Right lobe of liver (tissue), 6 donors: ENCODE measurements around the gene ZNF141. TPM values are rescaled to one million over a fixed set of nuclear protein-coding genes. Genes with fewer than 3 reads are reported as not detected.

ENCODE experiments used
- ATAC-seq, 4 donors: fragments of 200-7000 bp; cut with Tn5 transposase; one replicate each; pipeline ENCODE4 v1.9.1; 2020; ENCODE audit warnings: mild to moderate bottlenecking in 4 of 4, moderate library complexity in 4 of 4
- DNase-seq, 3 donors: peaks; one replicate each; pipeline ENCODE4 v3.0.0-alpha.2; 2020
- H3K27ac ChIP-seq, 3 donors: fragments of 200-600 bp; one replicate each; pipeline ENCODE4 v1.8.0; 2022
- H3K27me3 ChIP-seq, 2 donors: fragments of 200-600 bp; one replicate each; pipeline ENCODE4 v1.8.0; 2022
- H3K36me3 ChIP-seq, 4 donors: fragments of 200-600 bp; sonication (generic) in 1 of 4; one replicate each; pipeline versions ENCODE4 v1.5.1 to v1.8.0; 2017 to 2022; ENCODE audit warnings: control low read depth in 1 of 4
- H3K4me1 ChIP-seq, 4 donors: fragments of 200-600 bp; sonication (generic) in 1 of 4; one replicate each; pipeline versions ENCODE4 v1.5.1 to v1.8.0; 2017 to 2022; ENCODE audit warnings: control low read depth in 1 of 4
- H3K4me3 ChIP-seq, 3 donors: fragments of 200-600 bp; one replicate each; pipeline ENCODE4 v1.8.0; 2022
- H3K9me3 ChIP-seq, 4 donors: fragments of 200-600 bp; sonication (generic) in 1 of 4; one replicate each; pipeline versions ENCODE4 v1.5.1 to v1.8.0; 2017 to 2022; ENCODE audit warnings: control low read depth in 1 of 4
- POLR2A ChIP-seq: fragments of 450-650 bp; IDR thresholded peaks from one replicate; pipeline ENCODE4 v1.6.1; 2017; ENCODE audit warnings: antibody characterized with exemption, mild to moderate bottlenecking
- WGBS: methylation state at CpG from one replicate; pipeline ENCODE4 v1.1.6; 2018; ENCODE audit warnings: low coverage, low lambda C conversion rate; ENCODE audit not compliant: insufficient coverage; ENCODE audit errors: missing lambda C conversion rate; 5-methylcytosine and 5-hydroxymethylcytosine counted together
- intact Hi-C, 2 donors: fragments of 100-400 bp; cut with DNase I; formaldehyde crosslinking; loops; one replicate each; pipeline versions ENCODE4 v1.11.2 to v1.14.1; 2022
- total RNA-seq, 6 experiments: library from RNA; depleted of rRNA in 2 of 6; stranded (reverse); fragments of >200 nt in 2 of 6; fragmentation: NEBNext Ultra II Directional in 3 of 6; extraction: Animal tissue kit (Norgen Biotek cat#: 25700) in 3 of 6; gene quantifications; one replicate each; pipeline versions ENCODE4 v1.1.0 to v1.2.4, GENCODE V29; 2016 to 2023
- TF ChIP-seq, protein P1 (sequence below), 4 donors: fragments of 200-600 bp in 3 of 4; fragments of 450-650 bp in 1 of 4; IDR thresholded peaks; one replicate each; pipeline versions ENCODE4 v1.5.1 to v1.8.0; 2016 to 2022; ENCODE audit warnings: antibody characterized with exemption in 4 of 4, mild to moderate bottlenecking in 2 of 4
- donor health status: DM: no; HTN: yes; CAD: no.
- donor health status: DM: no; HTN: no; CAD: no.
- donor health status: DM: no; HTN: no; CAD: no.
- donor health status: DM: no; HTN: yes; CAD: no.
- donor health status: DM: no; HTN: yes; CAD: no.

The ZNF141 gene
- total RNA-seq, 6 experiments from 2014 or later = 6.7 to 8.9 (median 7.6) TPM

DNA sequence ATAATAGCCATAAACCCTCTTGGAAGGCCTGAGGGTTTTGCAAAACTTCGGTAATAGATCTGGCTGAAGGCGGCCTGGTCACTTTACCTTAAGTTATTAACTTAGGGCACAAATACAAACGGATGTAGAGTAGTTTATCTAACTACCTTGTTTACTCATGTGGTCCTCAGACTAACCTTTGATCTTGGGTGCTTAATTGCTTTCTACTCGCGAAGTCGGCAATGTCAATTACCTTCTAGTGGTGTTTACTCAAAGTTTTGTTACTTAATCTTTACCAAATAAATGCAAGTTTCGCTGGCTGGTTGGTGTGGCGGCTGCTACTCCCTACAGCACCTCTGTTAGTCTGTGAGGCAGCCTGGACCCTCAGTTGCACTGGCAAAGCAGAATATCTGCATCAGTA lies 8.9 kb upstream of the ZNF141 start:
- 38% methylated on average over 8 of the region's 8 CpGs for WGBS
- Histone ChIP-seq H3K36me3 (no peaks in the 10 kb centered on the region), H3K27me3 (no peaks in the 10 kb centered on the region), H3K27ac (no peak overlapping the region), H3K9me3 (peaks cover 0 to 7% (median 0%) of the 10 kb centered on the region in 4 donors), H3K4me1 (no peaks in the 10 kb centered on the region), H3K4me3 (no peak overlapping the region)
- ATAC-seq = no peak
- TF ChIP-seq POLR2A = no peak
- TF ChIP-seq, protein P1, sequence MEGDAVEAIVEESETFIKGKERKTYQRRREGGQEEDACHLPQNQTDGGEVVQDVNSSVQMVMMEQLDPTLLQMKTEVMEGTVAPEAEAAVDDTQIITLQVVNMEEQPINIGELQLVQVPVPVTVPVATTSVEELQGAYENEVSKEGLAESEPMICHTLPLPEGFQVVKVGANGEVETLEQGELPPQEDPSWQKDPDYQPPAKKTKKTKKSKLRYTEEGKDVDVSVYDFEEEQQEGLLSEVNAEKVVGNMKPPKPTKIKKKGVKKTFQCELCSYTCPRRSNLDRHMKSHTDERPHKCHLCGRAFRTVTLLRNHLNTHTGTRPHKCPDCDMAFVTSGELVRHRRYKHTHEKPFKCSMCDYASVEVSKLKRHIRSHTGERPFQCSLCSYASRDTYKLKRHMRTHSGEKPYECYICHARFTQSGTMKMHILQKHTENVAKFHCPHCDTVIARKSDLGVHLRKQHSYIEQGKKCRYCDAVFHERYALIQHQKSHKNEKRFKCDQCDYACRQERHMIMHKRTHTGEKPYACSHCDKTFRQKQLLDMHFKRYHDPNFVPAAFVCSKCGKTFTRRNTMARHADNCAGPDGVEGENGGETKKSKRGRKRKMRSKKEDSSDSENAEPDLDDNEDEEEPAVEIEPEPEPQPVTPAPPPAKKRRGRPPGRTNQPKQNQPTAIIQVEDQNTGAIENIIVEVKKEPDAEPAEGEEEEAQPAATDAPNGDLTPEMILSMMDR (IDR thresholded peaks at IDR 0.05) = no peak
- DNase-seq = no peak
- intact Hi-C loops = no loop called here

DNA sequence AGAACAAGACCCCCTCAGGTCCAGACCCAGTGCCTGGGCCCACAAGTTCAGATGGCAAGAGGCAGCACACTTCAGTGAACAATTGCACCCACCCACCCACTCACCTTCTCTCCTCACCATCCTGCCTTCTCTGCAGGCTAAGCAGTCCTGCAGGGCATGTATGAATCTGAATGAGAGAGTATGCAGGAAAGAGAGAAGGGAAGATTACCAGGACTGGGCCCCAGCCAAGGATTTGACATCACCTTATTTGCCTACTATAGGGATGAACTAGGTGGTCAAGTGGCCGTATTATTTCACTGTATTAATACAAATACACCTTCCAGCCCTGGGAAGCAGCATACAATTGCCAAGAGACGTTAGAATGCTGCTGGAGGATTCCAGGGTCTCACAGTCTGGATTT lies 2.1 kb upstream of the ZNF141 start:
- ATAC-seq (no peak), DNase-seq (no peak)
- Histone ChIP-seq H3K36me3 (no peaks in the 10 kb centered on the region), H3K4me1 (peaks cover 0 to 7% (median 0%) of the 10 kb centered on the region in 4 donors), H3K27me3 (no peaks in the 10 kb centered on the region), H3K27ac (no peak overlapping the region), H3K9me3 (peaks cover 0 to 6% (median 2%) of the 10 kb centered on the region in 4 donors), H3K4me3 (no peak overlapping the region)
- intact Hi-C loops = no loop called here
- TF ChIP-seq, protein P1 (IDR thresholded peaks at IDR 0.05) = no peak
- TF ChIP-seq POLR2A = no peak
- WGBS = 71% methylated on average over 2 of the region's 2 CpGs

DNA sequence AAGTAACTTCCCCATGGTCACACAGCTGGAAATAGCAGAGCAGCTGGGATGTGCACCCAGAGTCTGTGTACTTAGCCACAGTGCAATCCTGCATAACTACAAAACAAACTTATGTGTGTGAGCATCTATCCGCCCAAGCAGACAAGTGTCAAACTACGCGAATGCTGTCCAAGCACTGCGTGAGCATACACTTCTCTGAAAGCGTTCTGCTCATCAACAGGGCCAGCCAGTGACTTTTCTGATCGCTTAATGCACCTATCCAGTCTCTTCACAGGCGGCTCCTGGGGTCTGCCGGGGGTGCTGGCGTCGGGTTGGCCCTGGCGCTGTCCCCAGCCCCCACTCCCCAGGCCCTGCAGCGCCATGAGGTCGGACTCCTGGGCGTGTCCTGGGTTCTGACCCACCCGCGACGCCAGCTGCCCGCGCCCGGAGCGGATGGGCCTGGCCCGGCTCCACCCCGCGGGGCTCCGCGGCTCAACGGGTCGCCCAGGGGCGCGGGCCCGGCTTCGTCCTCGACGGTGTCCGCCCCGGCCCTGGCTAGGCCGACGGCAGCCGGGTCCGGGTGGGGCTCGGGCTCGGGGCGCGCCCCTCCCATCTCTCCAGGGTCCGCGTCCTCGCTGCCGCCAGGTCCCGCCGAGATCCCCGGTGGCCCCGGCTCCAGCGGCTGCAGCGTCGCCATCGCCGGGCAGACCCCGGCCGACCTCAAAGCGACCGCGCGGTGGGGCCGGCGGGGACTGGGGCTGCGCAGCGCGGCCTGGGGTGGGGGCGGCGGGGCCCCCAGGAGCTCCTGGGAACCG lies 1.3 kb upstream of the ZNF141 start:
- H3K4me3 ChIP-seq = peak overlapping the region; percentile 83 to 97 (median 95)
- H3K36me3 ChIP-seq = no peaks in the 10 kb centered on the region
- H3K4me1 ChIP-seq = peaks cover 0 to 7% (median 0%) of the 10 kb centered on the region in 4 donors
- intact Hi-C loops = no loop called here
- ATAC-seq (no peak), DNase-seq (peak; percentile 30 to 59 (median 47))
- peaks cover 0 to 8% (median 3%) of the 10 kb centered on the region in 4 donors for H3K9me3 ChIP-seq
- peak overlapping the region; percentile 77 to 81 (median 77) for H3K27ac ChIP-seq
- TF ChIP-seq, protein P1 (IDR thresholded peaks at IDR 0.05) = no peak
- no peak for TF ChIP-seq POLR2A
- 60% methylated on average over 2 of the region's 71 CpGs for WGBS
- no peaks in the 10 kb centered on the region for H3K27me3 ChIP-seq

DNA sequence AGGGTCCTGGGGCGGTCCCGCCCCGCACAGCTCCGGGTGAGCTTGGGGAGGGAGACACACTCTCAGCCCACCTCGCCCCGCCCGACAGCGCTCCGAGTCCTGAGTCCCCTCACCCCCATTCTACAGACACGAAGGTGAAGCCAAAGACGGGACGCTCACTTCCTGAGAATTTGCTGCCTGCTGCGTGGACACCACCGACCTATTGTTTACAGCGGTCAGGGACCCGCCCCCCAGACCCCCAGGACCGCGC lies 796 bp upstream of the ZNF141 start:
- no peaks in the 10 kb centered on the region for H3K27me3 ChIP-seq
- peak in 2 of 3 donors; percentile 61 to 62 for DNase-seq
- no peak for ATAC-seq
- H3K9me3 ChIP-seq = peaks cover 0 to 8% (median 3%) of the 10 kb centered on the region in 4 donors
- H3K4me3 ChIP-seq = peak overlapping the region; percentile 83 to 97 (median 95)
- WGBS = no CpG with 5 or more reads among the region's 18 CpGs
- intact Hi-C loops = no loop called here
- TF ChIP-seq, protein P1 (IDR thresholded peaks at IDR 0.05) = no peak
- TF ChIP-seq POLR2A = no peak
- peaks cover 0 to 7% (median 0%) of the 10 kb centered on the region in 4 donors for H3K4me1 ChIP-seq
- peaks cover 0 to 2% (median 0%) of the 10 kb centered on the region in 4 donors for H3K36me3 ChIP-seq
- H3K27ac ChIP-seq = peak overlapping the region; percentile 77 to 81 (median 77)
